Spleen (tissue), 7 donors: ENCODE measurements around the gene DAD1.

Experiments
- POLR2AphosphoS5 ChIP-seq, 3 donors: sonication (generic); formaldehyde crosslinking; IDR thresholded peaks; one replicate each; pipeline ENCODE4 v1.5.1; 2017; ENCODE audit warnings: antibody characterized with exemption in 3 of 3
- TF ChIP-seq, protein P1 (sequence below), 11 experiments: fragments of 200-600 bp in 7 of 11; fragments of 450-650 bp in 4 of 11; sonication (generic) in 4 of 11; IDR thresholded peaks in 8 of 11; conservative IDR thresholded peaks in 3 of 11; 1 replicate in 7 of 11; 2 replicates in 4 of 11; pipeline versions ENCODE4 v1.4.0 to v1.8.0; 2016 to 2021; ENCODE audit warnings: antibody characterized with exemption in 11 of 11, inconsistent platforms in 4 of 11, mild to moderate bottlenecking in 1 of 11
- donor health status: DM: no; HTN: no; CAD: no; lungs with moderate emphysema.
- donor health status: DM: no; HTN: no; CAD: no.
- donor health status: DM: no; HTN: no; CAD: no.

- TF ChIP-seq, protein P1, sequence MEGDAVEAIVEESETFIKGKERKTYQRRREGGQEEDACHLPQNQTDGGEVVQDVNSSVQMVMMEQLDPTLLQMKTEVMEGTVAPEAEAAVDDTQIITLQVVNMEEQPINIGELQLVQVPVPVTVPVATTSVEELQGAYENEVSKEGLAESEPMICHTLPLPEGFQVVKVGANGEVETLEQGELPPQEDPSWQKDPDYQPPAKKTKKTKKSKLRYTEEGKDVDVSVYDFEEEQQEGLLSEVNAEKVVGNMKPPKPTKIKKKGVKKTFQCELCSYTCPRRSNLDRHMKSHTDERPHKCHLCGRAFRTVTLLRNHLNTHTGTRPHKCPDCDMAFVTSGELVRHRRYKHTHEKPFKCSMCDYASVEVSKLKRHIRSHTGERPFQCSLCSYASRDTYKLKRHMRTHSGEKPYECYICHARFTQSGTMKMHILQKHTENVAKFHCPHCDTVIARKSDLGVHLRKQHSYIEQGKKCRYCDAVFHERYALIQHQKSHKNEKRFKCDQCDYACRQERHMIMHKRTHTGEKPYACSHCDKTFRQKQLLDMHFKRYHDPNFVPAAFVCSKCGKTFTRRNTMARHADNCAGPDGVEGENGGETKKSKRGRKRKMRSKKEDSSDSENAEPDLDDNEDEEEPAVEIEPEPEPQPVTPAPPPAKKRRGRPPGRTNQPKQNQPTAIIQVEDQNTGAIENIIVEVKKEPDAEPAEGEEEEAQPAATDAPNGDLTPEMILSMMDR (IDR thresholded peaks at IDR 0.05 in 8 of 11, conservative IDR thresholded peaks at IDR 0.05 in 3 of 11) = peak in 7 of 11 experiments; percentile 20 to 45 (median 30)
- peak in 1 of 3 donors; percentile 32 for TF ChIP-seq POLR2AphosphoS5 (IDR thresholded peaks at IDR 0.05)
Observed at GRCh38 chr14:22558221-22558913, 30.7 kb downstream of the DAD1 start.
